ENCODE data around the gene IRX4. TPM values are rescaled to one million over a fixed set of nuclear protein-coding genes. Genes with fewer than 3 reads are reported as not detected.
A peak's percentile ranks its signal among the peaks of the same experiment; 100 is the strongest.

Gene IRX4
- polyA plus RNA-seq (2013): not detected

GRCh38 chr5:1882337-1883119 lies at the start of gene IRX4:
IRX4 (minus strand) TSS chr5:1882925; CDS start chr5:1882647, 278 bp downstream.
- Histone ChIP-seq H3K4me1 (ENCODE audit: control extremely low read depth in 1 of 4, control insufficient read depth in 4 of 4, insufficient read depth in 4 of 4, low read length in 3 of 4) (peaks cover 0 to 48% (median 11%) of the 10 kb centered on the region in 4 experiments), H3K4me3 (ENCODE audit: control insufficient read depth in 1 of 7, extremely low read depth in 1 of 7, insufficient read depth in 4 of 7, low read depth in 2 of 7, low read length in 6 of 7) (peak within 1 kb of the TSS in 4 of 7 experiments; percentile 6 to 55 (median 52)), H3K27me3 (replicated peaks in 2 of 5; ENCODE audit: control insufficient read depth in 4 of 5, insufficient read depth in 5 of 5, low read length in 4 of 5) (peaks cover 5 to 99% (median 43%) of the 10 kb centered on the region in 5 experiments), H3K9me3 (ENCODE audit: control extremely low read depth in 1 of 5, control insufficient read depth in 4 of 5, insufficient read depth in 2 of 5, low read depth in 1 of 5, low read length in 4 of 5) (no peaks in the 10 kb centered on the region), H3K36me3 (ENCODE audit: control insufficient read depth in 4 of 4, insufficient read depth in 4 of 4, low read length in 3 of 4) (no peaks in the 10 kb centered on the region), H3K27ac (ENCODE audit: insufficient read depth in 1 of 2, low read depth in 1 of 2, low read length in 2 of 2, poor library complexity in 1 of 2, severe bottlenecking in 2 of 2) (no peak within 1 kb of the TSS)
- CTCF ChIA-PET: interaction anchor here (1.0 kb wide), 1 partner anchor 21 kb away, joined by 3 read pairs; no protein-coding TSS in a partner anchor
- POLR2A ChIA-PET: no interaction called here
- 3% methylated on average over 65 of the region's 83 CpGs for WGBS (ENCODE audit: insufficient coverage)
- DNase-seq: peak in 1 of 3 donors; percentile 23

DNA sequence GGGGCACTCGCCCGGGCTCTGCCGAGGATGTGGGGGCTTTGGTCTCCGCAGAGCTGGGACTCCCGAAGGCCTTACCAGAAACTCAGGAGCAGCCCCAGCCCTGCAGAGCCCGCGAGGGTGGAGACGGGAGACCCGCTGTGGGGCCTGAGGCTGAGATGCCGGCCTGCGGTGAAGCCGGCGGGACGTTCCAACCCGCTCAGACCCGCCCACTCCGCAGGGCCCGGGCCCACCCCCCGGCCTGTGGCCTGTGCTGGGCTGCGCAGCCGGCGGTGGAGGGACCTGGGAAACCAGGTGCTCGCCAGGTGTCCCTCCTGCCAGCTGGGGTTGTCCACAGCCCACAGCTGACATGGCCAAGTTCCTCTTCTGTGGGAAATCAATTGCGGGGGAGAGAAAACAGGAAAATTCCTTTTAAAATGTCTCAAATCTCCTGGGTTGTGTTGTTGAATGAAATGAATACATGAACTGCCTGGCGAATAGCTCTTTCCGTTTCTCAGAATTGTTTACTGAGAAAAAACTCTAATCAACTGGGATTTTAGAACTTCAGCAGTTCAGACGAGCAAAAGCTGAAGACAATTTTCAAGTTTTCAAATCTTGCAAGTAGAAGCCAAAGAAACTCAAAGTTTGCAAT lies 49.0 kb upstream of the IRX4 start:
- Histone ChIP-seq H3K4me1 (ENCODE audit: control extremely low read depth in 1 of 4, control insufficient read depth in 4 of 4, insufficient read depth in 4 of 4, low read length in 3 of 4) (peaks cover 0 to 25% (median 8%) of the 10 kb centered on the region in 4 experiments), H3K4me3 (ENCODE audit: control insufficient read depth in 1 of 7, extremely low read depth in 1 of 7, insufficient read depth in 4 of 7, low read depth in 2 of 7, low read length in 6 of 7) (peak overlapping the region in 4 of 7 experiments; percentile 23 to 59 (median 48)), H3K36me3 (ENCODE audit: control insufficient read depth in 4 of 4, insufficient read depth in 4 of 4, low read length in 3 of 4) (no peaks in the 10 kb centered on the region), H3K9me3 (ENCODE audit: control extremely low read depth in 1 of 5, control insufficient read depth in 4 of 5, insufficient read depth in 2 of 5, low read depth in 1 of 5, low read length in 4 of 5) (peaks cover 0 to under 1% (median 0%) of the 10 kb centered on the region in 5 experiments), H3K27ac (ENCODE audit: insufficient read depth in 1 of 2, low read depth in 1 of 2, low read length in 2 of 2, poor library complexity in 1 of 2, severe bottlenecking in 2 of 2) (no peak overlapping the region), H3K27me3 (replicated peaks in 2 of 5; ENCODE audit: control insufficient read depth in 4 of 5, insufficient read depth in 5 of 5, low read length in 4 of 5) (peaks cover 4 to 72% (median 26%) of the 10 kb centered on the region in 5 experiments)
- DNase-seq: peak in 2 of 3 donors; percentile 39 to 41
- WGBS (ENCODE audit: insufficient coverage): 8% methylated on average over 19 of the region's 27 CpGs
- ChIA-PET POLR2A (no interaction called here), CTCF (no interaction called here)

GRCh38 chr5:1930880-1931603 lies 48.3 kb upstream of the IRX4 start:
- peaks cover 4 to 74% (median 24%) of the 10 kb centered on the region in 5 experiments for H3K27me3 ChIP-seq (replicated peaks in 2 of 5; ENCODE audit: control insufficient read depth in 4 of 5, insufficient read depth in 5 of 5, low read length in 4 of 5)
- peaks cover 0 to 20% (median 8%) of the 10 kb centered on the region in 4 experiments for H3K4me1 ChIP-seq (ENCODE audit: control extremely low read depth in 1 of 4, control insufficient read depth in 4 of 4, insufficient read depth in 4 of 4, low read length in 3 of 4)
- no peaks in the 10 kb centered on the region for H3K9me3 ChIP-seq (ENCODE audit: control extremely low read depth in 1 of 5, control insufficient read depth in 4 of 5, insufficient read depth in 2 of 5, low read depth in 1 of 5, low read length in 4 of 5)
- CTCF ChIA-PET: no interaction called here
- 2% methylated on average over 50 of the region's 66 CpGs for WGBS (ENCODE audit: insufficient coverage)
- no peaks in the 10 kb centered on the region for H3K36me3 ChIP-seq (ENCODE audit: control insufficient read depth in 4 of 4, insufficient read depth in 4 of 4, low read length in 3 of 4)
- H3K27ac ChIP-seq (ENCODE audit: insufficient read depth in 1 of 2, low read depth in 1 of 2, low read length in 2 of 2, poor library complexity in 1 of 2, severe bottlenecking in 2 of 2): no peak overlapping the region
- peak in 2 of 3 donors; percentile 10 to 15 for DNase-seq
- H3K4me3 ChIP-seq (ENCODE audit: control insufficient read depth in 1 of 7, extremely low read depth in 1 of 7, insufficient read depth in 4 of 7, low read depth in 2 of 7, low read length in 6 of 7): peak overlapping the region in 4 of 7 experiments; percentile 23 to 59 (median 48)
- POLR2A ChIA-PET: no interaction called here

DNA sequence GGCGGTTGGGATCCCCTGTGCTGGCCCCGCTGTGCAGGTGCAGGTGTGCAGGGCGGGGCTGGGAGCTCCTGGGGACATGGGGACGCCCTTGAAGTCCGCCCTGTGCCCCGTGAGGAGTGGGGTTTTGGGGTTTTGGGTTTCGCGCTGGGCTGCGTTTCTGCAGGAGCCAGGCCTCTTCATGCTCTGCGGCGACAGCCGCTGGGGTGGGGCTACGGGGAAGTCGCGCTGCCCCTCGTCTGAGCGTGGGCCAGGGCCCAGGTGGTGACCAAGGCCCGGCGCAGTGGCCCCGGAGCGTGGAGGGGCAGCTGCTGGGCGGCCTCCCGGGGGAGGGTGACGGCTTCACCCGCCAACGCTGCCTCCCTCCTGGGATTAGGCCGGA lies 47.8 kb upstream of the IRX4 start:
- peak in 2 of 3 donors; percentile 15 to 32 for DNase-seq
- CTCF ChIA-PET: no interaction called here
- H3K9me3 ChIP-seq (ENCODE audit: control extremely low read depth in 1 of 5, control insufficient read depth in 4 of 5, insufficient read depth in 2 of 5, low read depth in 1 of 5, low read length in 4 of 5): no peaks in the 10 kb centered on the region
- POLR2A ChIA-PET: no interaction called here
- WGBS (ENCODE audit: insufficient coverage): 0% methylated on average over 11 of the region's 27 CpGs
- peaks cover 4 to 80% (median 24%) of the 10 kb centered on the region in 5 experiments for H3K27me3 ChIP-seq (replicated peaks in 2 of 5; ENCODE audit: control insufficient read depth in 4 of 5, insufficient read depth in 5 of 5, low read length in 4 of 5)
- peaks cover 0 to 20% (median 8%) of the 10 kb centered on the region in 4 experiments for H3K4me1 ChIP-seq (ENCODE audit: control extremely low read depth in 1 of 4, control insufficient read depth in 4 of 4, insufficient read depth in 4 of 4, low read length in 3 of 4)
- no peak overlapping the region for H3K27ac ChIP-seq (ENCODE audit: insufficient read depth in 1 of 2, low read depth in 1 of 2, low read length in 2 of 2, poor library complexity in 1 of 2, severe bottlenecking in 2 of 2)
- H3K36me3 ChIP-seq (ENCODE audit: control insufficient read depth in 4 of 4, insufficient read depth in 4 of 4, low read length in 3 of 4): no peaks in the 10 kb centered on the region
- H3K4me3 ChIP-seq (ENCODE audit: control insufficient read depth in 1 of 7, extremely low read depth in 1 of 7, insufficient read depth in 4 of 7, low read depth in 2 of 7, low read length in 6 of 7): peak overlapping the region in 3 of 7 experiments; percentile 37 to 59 (median 50)

GRCh38 chr5:1929108-1929991 lies 46.6 kb upstream of the IRX4 start:
- H3K27me3 ChIP-seq (replicated peaks in 2 of 5; ENCODE audit: control insufficient read depth in 4 of 5, insufficient read depth in 5 of 5, low read length in 4 of 5): peaks cover 4 to 86% (median 21%) of the 10 kb centered on the region in 5 experiments
- CTCF ChIA-PET: no interaction called here
- no peak overlapping the region for H3K27ac ChIP-seq (ENCODE audit: insufficient read depth in 1 of 2, low read depth in 1 of 2, low read length in 2 of 2, poor library complexity in 1 of 2, severe bottlenecking in 2 of 2)
- peaks cover 0 to 20% (median 8%) of the 10 kb centered on the region in 4 experiments for H3K4me1 ChIP-seq (ENCODE audit: control extremely low read depth in 1 of 4, control insufficient read depth in 4 of 4, insufficient read depth in 4 of 4, low read length in 3 of 4)
- no peak overlapping the region for H3K4me3 ChIP-seq (ENCODE audit: control insufficient read depth in 1 of 7, extremely low read depth in 1 of 7, insufficient read depth in 4 of 7, low read depth in 2 of 7, low read length in 6 of 7)
- peak in 1 of 3 donors; percentile 6 for DNase-seq
- 92% methylated on average over 9 of the region's 9 CpGs for WGBS (ENCODE audit: insufficient coverage)
- H3K36me3 ChIP-seq (ENCODE audit: control insufficient read depth in 4 of 4, insufficient read depth in 4 of 4, low read length in 3 of 4): no peaks in the 10 kb centered on the region
- H3K9me3 ChIP-seq (ENCODE audit: control extremely low read depth in 1 of 5, control insufficient read depth in 4 of 5, insufficient read depth in 2 of 5, low read depth in 1 of 5, low read length in 4 of 5): no peaks in the 10 kb centered on the region
- POLR2A ChIA-PET: no interaction called here

DNA sequence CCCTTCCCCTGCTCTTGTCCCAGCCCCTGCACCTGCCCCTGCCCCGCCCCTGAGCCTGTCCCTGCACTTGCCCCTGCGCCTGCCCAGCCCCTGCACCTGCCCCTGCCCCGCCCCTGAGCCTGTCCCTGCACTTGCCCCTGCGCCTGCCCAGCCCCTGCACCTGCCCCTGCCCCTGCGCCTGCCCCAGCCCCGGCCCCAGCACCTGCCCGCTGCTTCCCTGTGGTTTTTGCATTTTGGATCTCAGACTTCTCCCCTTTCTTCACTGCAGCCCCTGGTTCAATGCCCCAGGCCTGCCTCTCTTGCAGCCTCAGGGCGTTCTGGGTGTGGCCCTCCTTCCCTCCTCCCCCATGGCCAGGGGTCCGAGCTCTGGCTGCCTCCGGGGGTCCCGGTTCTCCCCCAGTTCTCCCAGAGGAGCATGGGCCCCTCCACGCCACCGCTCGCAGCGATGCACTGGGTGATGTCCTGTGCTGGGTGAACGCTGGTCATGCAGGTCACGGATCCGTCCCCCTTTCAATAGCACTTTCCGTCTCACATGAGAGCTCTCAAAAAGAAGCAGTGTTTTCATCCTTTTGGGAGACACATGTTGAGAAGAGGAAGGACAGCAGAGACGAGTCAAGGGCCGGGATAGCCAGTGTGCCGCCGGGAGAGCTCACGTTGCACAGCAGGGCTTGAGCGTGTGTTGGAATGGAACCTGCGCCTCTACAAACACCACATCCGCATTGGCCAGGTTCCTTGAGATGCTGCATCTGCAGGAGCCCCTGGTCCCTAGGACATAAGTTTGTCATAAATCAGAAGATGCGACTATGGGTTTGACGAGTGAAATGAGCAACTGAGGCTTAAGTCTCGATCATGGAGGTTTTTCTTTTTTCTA lies 44.0 kb upstream of the IRX4 start:
- Histone ChIP-seq H3K4me1 (ENCODE audit: control extremely low read depth in 1 of 4, control insufficient read depth in 4 of 4, insufficient read depth in 4 of 4, low read length in 3 of 4) (peaks cover 0 to 18% (median 7%) of the 10 kb centered on the region in 4 experiments), H3K9me3 (ENCODE audit: control extremely low read depth in 1 of 5, control insufficient read depth in 4 of 5, insufficient read depth in 2 of 5, low read depth in 1 of 5, low read length in 4 of 5) (no peaks in the 10 kb centered on the region), H3K27ac (ENCODE audit: insufficient read depth in 1 of 2, low read depth in 1 of 2, low read length in 2 of 2, poor library complexity in 1 of 2, severe bottlenecking in 2 of 2) (no peak overlapping the region), H3K4me3 (ENCODE audit: control insufficient read depth in 1 of 7, extremely low read depth in 1 of 7, insufficient read depth in 4 of 7, low read depth in 2 of 7, low read length in 6 of 7) (no peak overlapping the region), H3K36me3 (ENCODE audit: control insufficient read depth in 4 of 4, insufficient read depth in 4 of 4, low read length in 3 of 4) (no peaks in the 10 kb centered on the region), H3K27me3 (replicated peaks in 2 of 5; ENCODE audit: control insufficient read depth in 4 of 5, insufficient read depth in 5 of 5, low read length in 4 of 5) (peaks cover 3 to 72% (median 18%) of the 10 kb centered on the region in 5 experiments)
- 80% methylated on average over 26 of the region's 30 CpGs for WGBS (ENCODE audit: insufficient coverage)
- CTCF ChIA-PET: no interaction called here
- DNase-seq: no peak
- POLR2A ChIA-PET: no interaction called here
